Mesothelial cell of epicardium (in vitro differentiated cells): ENCODE measurements around the gene BFSP2. TPM values are rescaled to one million over a fixed set of nuclear protein-coding genes. Genes with fewer than 3 reads are reported as not detected.

Experiments
- DNase-seq, 2 experiments: peaks; one replicate each; pipeline ENCODE4 v3.0.0; 2021; ENCODE audit warnings: low spot score in 2 of 2; ENCODE audit not compliant: unreplicated experiment in 2 of 2
- H3K27ac Mint-ChIP-seq: 2 replicates; pipeline ENCODE4 v1.8.0; 2021; ENCODE audit warnings: mixed read lengths
- H3K27me3 Mint-ChIP-seq: 2 replicates; pipeline ENCODE4 v1.8.0; 2021; ENCODE audit warnings: low read depth, mixed read lengths
- H3K36me3 Mint-ChIP-seq: 2 replicates; pipeline ENCODE4 v1.8.0; 2021; ENCODE audit warnings: mixed read lengths
- H3K4me1 Mint-ChIP-seq: 2 replicates; pipeline ENCODE4 v1.8.0; 2021; ENCODE audit warnings: mixed read lengths
- H3K4me3 Mint-ChIP-seq: 2 replicates; pipeline ENCODE4 v1.8.0; 2021; ENCODE audit warnings: mild to moderate bottlenecking, moderate library complexity, mixed read lengths
- H3K9me3 Mint-ChIP-seq: 2 replicates; pipeline ENCODE4 v1.8.0; 2021; ENCODE audit warnings: mixed read lengths
- total RNA-seq: library from RNA; stranded (reverse); gene quantifications from 3 replicates; pipeline ENCODE4 v1.2.1, GENCODE V29; 2021
- TF ChIP-seq, protein P1 (sequence below): fragments of 200-600 bp; sonication (generic); IDR thresholded peaks from one replicate; pipeline ENCODE4 v1.5.0; 2021; ENCODE audit warnings: antibody characterized with exemption; ENCODE audit not compliant: unreplicated experiment

The BFSP2 gene
- total RNA-seq, 1 donor from 2014 or later = not detected

DNA sequence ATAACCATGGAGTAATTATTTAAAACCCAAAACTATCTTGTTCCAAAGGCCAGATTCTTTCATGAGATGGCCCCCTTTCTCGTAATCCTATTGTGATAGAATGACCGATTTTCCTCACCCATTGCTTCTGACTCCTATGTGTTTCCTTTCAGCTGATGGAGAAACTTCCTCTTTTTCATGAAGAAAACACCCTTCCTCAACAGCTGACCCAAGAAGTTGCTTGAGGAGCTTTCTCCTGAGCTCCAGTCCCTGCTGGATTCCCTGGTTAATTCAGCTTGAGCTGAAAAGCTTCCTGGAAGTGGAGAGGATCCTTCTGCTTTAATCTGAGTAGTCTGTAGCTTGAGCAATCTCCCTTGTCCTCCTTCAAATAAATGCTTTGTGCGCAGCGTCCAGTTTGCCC lies 75.0 kb downstream of the BFSP2 start:
- DNase-seq = no peak
- Mint-ChIP-seq H3K4me1 (peaks cover 40% of the 10 kb centered on the region), H3K4me3 (no peak overlapping the region), H3K36me3 (no peaks in the 10 kb centered on the region), H3K9me3 (no peaks in the 10 kb centered on the region), H3K27me3 (no peaks in the 10 kb centered on the region), H3K27ac (no peak overlapping the region)
- TF ChIP-seq, protein P1, sequence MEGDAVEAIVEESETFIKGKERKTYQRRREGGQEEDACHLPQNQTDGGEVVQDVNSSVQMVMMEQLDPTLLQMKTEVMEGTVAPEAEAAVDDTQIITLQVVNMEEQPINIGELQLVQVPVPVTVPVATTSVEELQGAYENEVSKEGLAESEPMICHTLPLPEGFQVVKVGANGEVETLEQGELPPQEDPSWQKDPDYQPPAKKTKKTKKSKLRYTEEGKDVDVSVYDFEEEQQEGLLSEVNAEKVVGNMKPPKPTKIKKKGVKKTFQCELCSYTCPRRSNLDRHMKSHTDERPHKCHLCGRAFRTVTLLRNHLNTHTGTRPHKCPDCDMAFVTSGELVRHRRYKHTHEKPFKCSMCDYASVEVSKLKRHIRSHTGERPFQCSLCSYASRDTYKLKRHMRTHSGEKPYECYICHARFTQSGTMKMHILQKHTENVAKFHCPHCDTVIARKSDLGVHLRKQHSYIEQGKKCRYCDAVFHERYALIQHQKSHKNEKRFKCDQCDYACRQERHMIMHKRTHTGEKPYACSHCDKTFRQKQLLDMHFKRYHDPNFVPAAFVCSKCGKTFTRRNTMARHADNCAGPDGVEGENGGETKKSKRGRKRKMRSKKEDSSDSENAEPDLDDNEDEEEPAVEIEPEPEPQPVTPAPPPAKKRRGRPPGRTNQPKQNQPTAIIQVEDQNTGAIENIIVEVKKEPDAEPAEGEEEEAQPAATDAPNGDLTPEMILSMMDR = no peak

DNA sequence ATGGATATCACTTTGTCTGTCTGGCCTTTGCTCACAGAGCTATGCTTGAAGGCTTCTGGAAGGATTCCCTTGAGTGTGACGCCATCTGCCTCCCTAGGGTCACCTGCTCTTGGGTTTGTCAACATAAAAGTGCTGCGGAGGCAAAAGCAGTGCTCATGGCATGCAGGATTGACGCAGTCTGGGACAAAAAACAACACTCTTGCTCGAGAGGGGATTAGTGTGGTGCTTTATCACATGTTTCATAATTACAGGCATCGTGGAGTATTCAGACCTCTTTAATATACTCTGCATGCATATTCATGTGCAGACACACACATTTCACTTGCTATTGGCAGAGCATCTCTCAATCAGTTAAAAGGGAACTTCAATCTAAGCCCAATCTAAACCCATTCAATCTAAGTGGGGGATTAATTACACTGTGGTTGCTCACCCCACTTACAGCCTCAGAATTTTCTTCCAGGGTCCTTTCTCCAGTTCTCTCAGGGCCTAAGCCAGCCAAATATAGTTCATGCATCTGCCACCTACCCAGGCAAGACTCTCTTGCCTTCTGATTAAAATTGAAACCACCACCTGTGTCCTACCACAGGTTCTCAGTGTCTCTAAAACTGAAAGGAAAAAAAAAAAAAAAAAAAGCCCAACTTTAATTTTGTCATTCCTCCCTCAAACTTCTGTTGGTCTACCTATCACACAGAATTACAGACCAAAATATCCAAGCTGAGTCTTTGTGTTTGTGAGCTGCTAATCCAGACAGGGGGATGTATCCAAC lies 75.6 kb downstream of the BFSP2 start:
- TF ChIP-seq, protein P1 = no peak
- Mint-ChIP-seq H3K36me3 (no peaks in the 10 kb centered on the region), H3K9me3 (no peaks in the 10 kb centered on the region), H3K4me3 (no peak overlapping the region), H3K27me3 (no peaks in the 10 kb centered on the region), H3K4me1 (peaks cover 45% of the 10 kb centered on the region), H3K27ac (no peak overlapping the region)
- DNase-seq = no peak

DNA sequence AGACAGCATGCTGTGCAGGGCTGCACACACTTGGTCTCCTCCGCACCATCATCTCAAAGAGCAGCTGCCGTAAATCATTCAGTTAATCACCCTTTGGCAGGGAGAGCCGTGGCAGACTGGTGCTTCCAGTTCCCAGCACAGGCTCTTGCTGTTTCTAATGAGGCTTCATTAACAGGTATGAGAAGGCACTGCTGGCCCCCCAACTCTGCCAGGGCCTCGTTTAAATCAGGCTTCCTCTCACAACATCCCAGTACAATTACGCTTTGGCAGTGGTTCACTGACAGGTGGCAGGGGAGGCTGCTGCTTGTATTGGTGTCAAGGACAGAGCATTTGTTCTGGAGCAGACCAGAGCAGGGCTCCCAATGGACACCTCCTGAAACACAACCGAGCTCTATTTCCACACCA lies 77.1 kb downstream of the BFSP2 start:
- Mint-ChIP-seq H3K27me3 (no peaks in the 10 kb centered on the region), H3K9me3 (no peaks in the 10 kb centered on the region), H3K4me3 (no peak overlapping the region), H3K27ac (peak overlapping the region; percentile 43), H3K36me3 (no peaks in the 10 kb centered on the region), H3K4me1 (peaks cover 46% of the 10 kb centered on the region)
- TF ChIP-seq, protein P1 = no peak
- peak in 1 of 2 experiments; percentile 46 for DNase-seq

DNA sequence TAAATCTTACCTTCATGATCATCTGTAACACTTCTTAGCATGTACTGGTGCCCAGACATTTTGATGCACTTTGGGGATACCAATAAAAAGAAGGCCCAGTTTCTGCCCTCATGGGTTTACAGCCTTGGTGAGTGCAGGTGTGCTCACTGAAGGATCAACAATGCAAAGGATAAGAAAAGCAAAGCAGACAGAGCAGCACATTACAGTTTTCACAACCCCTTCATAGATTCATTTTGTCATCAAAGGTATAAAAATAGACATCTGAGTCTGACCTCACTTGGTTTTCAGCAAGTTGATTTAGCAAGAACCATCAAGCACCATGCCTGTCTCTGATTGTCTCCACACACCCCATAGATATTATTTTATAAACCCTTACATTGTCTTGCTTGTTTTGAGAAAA lies 77.6 kb downstream of the BFSP2 start:
- DNase-seq = no peak
- Mint-ChIP-seq H3K36me3 (no peaks in the 10 kb centered on the region), H3K9me3 (no peaks in the 10 kb centered on the region), H3K4me1 (peaks cover 44% of the 10 kb centered on the region), H3K27ac (no peak overlapping the region), H3K27me3 (no peaks in the 10 kb centered on the region), H3K4me3 (no peak overlapping the region)
- TF ChIP-seq, protein P1 = no peak

DNA sequence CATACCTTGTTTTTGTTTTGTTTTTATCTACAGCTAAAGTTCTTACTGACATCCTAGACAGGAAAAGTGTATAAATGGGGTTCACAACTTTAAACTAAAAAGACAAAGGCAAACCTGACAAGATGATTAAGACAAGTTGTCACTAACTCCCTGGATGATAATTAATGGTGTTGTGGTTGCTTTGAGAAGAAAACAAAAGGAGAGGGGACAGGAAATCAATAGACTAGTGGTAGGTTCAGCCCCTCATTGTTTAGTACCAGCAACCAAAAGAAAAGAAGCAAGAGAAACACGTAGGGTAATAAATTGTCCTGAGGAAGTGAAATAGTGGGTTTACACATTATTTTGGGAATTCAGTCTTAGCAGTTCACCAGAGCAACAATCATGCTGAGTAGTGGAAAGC lies 78.8 kb downstream of the BFSP2 start:
- Mint-ChIP-seq H3K27me3 (no peaks in the 10 kb centered on the region), H3K9me3 (peaks cover 3% of the 10 kb centered on the region), H3K27ac (peak overlapping the region; percentile 3), H3K36me3 (no peaks in the 10 kb centered on the region), H3K4me1 (peaks cover 44% of the 10 kb centered on the region), H3K4me3 (no peak overlapping the region)
- TF ChIP-seq, protein P1 = no peak
- DNase-seq = no peak

DNA sequence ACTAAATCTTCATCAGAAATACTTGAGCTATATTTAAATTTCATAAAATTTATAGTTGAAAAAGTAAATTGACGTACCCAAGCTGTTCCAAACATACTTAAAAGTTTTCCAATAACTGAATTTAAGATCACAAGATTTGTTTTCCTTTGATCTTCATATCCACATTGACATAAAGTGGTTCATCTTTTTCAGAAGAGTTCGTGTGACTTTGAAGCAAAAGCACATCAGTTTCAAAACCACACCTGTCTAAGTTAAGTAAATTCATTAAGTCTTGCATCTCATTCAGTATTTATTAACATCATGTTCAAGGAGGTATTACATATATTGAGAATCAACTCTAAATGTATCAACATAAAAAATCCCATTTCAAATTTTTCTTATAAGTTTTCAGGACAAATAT lies 79.5 kb downstream of the BFSP2 start:
- Mint-ChIP-seq H3K9me3 (peaks cover 10% of the 10 kb centered on the region), H3K4me3 (no peak overlapping the region), H3K36me3 (no peaks in the 10 kb centered on the region), H3K27ac (no peak overlapping the region), H3K4me1 (peaks cover 39% of the 10 kb centered on the region), H3K27me3 (no peaks in the 10 kb centered on the region)
- no peak for DNase-seq
- TF ChIP-seq, protein P1 = no peak
